GM21423 (cell line): ENCODE measurements around the gene YY1AP1.
"Not testable (repeated sequence)": the region's sequence is repeated elsewhere in the genome, so short reads cannot be mapped to it uniquely, and the experiment has no call there.

Experiments used
- ATAC-seq: cut with Tn5 transposase; IDR thresholded peaks from one replicate; pipeline ENCODE4 v1.9.1; 2021; ENCODE audit warnings: mild to moderate bottlenecking, moderate library complexity; ENCODE audit not compliant: unreplicated experiment

YY1AP1 gene

DNA sequence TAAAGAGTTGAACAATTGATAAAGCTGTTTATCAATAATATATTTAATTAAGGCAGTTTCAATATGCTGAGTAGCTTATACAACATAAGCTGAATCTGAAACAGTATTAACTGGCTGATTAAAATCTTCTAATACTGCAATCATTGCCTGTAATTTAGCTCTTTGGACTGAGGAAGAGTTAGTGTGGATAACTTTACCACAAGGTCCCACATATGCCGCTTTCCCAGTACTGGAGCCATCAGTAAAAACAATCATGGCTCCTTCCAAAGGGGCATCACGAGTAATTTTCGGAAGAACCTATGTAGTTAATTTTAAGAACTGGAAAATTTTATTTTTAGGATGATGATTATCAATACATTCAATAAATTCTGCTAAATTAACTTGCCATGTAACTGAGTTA is 7.0 kb upstream of the YY1AP1 start:
- no peak for ATAC-seq

GRCh38 chr1:155695072-155695471 is 6.5 kb upstream of the YY1AP1 start:
- ATAC-seq, result no peak

GRCh38 chr1:155694167-155694566 is 5.6 kb upstream of the YY1AP1 start:
- ATAC-seq, result no peak

GRCh38 chr1:155691992-155692528 is 3.5 kb upstream of the YY1AP1 start:
- no peak for ATAC-seq

DNA sequence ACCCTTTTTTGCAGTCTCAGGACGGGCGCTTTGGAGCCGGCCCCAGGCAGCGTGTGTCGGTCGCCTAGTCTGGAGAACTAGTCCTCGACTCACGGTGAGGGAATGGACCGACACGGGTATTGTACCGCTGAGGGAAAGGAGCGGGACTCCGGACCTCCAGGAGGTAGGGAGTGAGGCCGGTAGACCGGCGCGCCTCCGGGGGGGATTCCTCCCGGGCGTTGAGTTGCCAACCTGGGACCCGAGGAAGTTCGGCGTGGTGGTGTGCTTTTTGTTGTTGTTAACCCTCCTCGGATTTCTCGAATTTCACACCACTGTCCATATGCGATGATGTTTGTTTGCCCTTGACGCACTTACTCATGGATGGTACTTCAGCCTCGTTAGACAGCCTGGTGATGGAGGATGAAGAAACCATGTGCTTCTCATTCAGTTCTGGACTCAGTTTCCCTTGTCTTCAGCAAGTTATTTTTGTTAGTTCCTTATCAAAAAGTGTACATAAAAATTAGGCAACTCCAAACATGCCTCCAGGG is 570 bp upstream of the YY1AP1 start, which contains the start of gene DAP3:
TSS of gene DAP3 (plus strand) at position 11 of the 527 bp plus-strand sequence. CDS start 20,689 bp downstream, outside the sequence.
- ATAC-seq, result not testable (repeated sequence)

GRCh38 chr1:155687705-155688323 is 760 bp downstream of the YY1AP1 start:
- peak; percentile 21 for ATAC-seq

DNA sequence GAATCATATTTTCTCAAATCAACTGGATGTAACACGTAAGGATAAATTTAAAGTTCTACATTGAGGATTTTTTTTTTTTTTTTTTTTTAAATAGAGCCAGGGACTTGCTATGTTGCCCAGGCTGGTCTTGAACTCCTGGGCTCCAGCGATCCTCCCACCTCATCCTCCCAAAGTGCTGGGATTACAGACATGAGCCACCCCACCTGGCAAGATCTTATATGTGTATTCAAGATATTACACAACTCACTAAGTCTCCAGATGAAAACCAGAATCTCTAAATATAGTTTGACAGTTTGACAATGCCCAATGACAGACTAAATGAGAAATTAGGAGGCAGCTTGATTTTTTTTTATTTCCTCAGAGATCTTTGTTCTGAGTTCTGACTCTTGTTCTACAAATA is 6.8 kb downstream of the YY1AP1 start:
- no peak for ATAC-seq

GRCh38 chr1:155680531-155680930 is 8.0 kb downstream of the YY1AP1 start:
- ATAC-seq, result no peak

GRCh38 chr1:155678992-155679391 is 9.6 kb downstream of the YY1AP1 start:
- ATAC-seq, result not testable (repeated sequence)

DNA sequence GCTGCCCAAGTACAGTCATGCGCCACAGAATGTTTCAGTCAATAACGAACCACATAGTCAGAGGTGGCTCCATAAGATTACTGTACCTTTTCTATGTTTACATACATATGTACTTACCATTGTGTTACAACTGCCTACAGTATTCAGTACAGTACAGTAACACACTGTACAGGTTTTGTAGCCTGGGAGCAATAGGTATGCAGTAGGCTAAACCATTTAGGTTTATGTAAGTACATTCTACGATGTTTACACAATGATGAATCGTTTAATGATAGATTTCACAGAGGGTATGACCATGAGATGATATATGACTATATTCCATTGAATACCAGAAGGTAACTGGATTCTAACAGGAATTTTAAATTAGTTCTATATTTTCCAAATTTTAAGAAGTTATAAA is 10.5 kb downstream of the YY1AP1 start:
- ATAC-seq, result no peak

- no peak for ATAC-seq
Observed at GRCh38 chr1:155673003-155673402, 15.6 kb downstream of the YY1AP1 start.

- ATAC-seq, result no peak
Observed at GRCh38 chr1:155671750-155672149, 16.8 kb downstream of the YY1AP1 start.

DNA sequence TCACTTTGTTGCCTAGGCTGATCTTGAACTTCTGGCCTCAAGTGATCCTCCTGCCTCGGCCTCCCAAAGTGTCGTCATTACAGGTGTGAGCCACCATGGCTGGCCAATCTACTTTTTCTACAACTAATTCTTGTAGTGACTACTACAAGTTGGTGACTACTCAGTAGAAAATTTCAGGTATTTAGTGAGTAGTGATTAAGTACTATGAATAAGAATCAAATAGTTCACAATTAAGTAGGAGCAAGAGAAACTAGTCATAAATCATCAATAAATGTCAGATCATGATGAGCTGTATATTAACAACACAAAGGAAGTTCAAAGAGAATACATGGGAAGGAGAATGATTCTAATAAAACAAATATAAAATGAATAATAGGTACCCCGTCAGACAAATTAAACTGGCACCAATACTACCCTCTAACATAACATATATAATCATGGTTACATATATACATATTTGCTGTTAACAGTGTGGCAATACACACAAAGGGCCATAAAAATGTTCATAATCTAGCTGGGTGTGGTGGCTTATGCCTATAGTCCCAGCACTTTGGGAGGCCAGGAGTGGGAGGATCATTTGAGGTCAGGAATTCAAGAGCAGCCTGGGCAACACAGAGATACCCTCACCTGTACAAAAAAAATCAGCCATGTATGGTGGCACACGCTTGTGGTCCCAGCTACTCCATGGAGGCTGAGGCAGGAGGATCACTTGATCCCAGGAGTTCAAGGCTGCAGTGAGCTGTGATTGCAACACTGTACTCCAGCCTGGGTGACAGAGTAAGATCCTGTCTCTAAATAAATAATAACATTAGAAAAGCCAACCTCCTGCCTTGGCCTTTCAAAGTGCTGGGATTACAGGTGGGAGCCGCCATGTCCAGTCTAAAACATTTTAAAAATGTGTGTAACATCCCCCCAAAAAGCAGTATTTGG is 19.1 kb downstream of the YY1AP1 start:
- no peak for ATAC-seq

DNA sequence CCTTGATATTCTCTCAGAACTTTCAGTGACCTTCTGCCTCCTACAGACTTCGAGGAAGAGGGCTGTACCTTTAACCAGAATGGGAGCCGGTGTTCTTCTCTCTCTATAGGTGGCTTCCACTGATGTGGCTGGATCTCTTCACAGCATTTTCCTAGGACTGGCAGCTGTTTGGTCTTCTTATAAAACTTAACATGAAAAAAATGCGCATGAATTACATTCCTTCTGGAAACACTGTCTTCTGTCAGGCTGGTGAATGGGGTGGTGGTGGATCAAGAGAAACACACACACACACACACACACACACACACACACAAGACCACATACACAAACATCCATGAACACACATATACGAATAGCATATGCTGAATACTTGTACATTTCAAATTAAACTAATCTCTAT is 27.3 kb downstream of the YY1AP1 start:
- not testable (repeated sequence) for ATAC-seq

DNA sequence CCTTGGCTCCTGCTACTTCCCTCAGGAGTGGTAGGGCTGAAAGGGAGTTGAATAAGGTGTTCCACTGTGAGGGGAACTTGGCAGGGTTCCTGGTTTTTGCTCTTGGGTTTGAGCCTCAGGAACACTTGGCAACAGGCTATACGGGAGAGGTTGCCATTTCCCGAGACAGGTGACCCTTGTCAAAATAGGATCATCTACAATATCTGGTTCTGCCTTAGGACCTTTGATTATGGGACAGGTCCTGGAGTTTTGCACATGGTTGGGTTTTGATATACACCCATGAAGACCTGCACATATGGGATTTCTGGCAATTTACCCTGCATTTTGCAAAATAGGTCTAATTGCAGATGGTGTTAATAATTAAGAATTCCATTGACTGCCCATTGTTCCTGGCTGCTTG is 31.1 kb downstream of the YY1AP1 start:
- no peak for ATAC-seq

- no peak for ATAC-seq
Observed at GRCh38 chr1:155652951-155653350, 35.6 kb downstream of the YY1AP1 start.

DNA sequence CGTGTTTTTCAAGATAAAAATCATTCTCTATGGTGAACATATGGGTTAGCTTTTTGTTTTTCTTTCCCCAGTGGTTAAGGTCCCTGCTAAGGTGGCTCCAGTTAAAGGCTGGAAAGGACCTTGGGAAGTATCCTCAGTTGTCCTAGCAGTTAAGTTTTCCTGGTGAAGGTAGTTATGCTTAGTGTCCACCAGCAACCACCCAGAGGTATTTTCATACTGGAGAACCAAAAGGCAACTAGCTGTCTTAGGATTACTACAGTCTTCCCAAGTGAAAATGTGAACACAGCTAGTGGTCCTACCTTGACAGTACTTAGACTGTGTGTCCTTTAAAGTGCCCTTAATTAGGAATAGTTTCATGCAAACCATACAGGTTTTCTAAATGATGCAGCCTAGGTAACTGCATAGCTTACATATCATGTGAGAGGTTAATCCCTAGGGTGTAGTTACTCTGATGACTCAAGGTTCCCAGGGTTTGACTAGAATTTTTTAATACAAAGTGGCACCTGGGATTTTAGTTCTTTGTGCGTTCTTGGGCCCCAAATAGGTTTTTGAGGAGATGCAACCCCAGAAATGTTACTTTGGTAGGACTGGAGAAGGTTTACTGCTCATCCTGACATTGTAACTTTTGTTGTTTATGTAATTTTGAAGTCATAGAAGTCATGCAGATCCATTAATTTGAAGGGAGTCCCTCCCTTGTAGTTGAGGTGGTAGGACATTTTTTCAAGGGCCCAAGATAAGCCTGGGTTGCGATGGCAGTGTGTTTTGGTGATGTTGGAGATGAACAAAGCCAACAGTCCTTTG is 36.5 kb downstream of the YY1AP1 start:
- no peak for ATAC-seq

DNA sequence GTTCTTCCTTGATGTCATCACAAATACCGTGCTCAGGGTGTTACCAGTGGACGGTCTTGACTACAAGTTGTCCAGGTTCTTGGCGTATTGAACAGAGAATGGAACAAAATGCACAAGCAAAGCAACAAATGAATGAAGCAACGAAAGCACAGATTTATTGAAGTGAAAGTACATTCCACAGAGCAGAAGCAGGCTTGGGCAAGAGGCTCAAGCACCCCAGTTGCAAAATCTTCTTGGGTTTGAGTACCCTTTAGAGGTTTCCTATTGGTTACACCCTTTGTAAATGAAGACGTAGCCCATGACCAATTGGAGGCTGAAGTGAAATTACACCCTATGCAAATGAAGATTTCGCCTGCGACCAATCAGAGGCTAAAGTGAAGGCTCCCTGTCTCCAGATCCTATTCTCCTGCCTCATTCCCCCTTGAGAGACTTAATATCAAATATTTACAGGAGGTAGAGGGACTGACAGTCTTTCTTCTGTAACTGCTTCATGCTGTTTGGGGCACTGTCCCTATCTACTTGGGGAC is 38.3 kb downstream of the YY1AP1 start:
- ATAC-seq, result no peak

DNA sequence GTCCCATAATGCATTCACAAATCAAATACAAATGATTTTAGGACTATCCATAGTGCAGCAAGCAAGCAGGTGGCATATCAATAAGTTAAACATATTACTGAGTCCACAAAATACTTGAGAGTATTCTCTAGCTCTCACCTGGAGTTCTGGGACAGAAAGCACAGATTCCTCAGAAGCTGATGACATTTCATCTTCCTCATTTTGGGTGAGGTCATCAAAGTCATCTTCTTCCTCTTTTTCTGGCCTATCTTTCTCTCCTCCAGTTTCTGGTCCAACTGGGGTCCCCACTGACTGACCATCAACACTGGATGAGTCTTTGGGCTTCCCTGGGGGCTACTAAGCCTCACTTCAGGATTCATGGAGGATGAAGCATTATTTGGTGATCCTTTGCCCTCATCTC is 38.9 kb downstream of the YY1AP1 start:
- ATAC-seq, result no peak
